ENCODE measurements around the gene GPR141.

- no peak for TF ChIP-seq POLR2A (IDR thresholded peaks at IDR 0.05)
- TF ChIP-seq CTCF (IDR thresholded peaks at IDR 0.05), result no peak
Measured at GRCh38 chr7:37684927-37685326, 1.4 kb downstream of the GPR141 start.
